Measurements from ENCODE around the gene OGFRL1.

Gene OGFRL1

GRCh38 chr6:71335544-71335943 lies 46.9 kb downstream of the OGFRL1 start:
- Histone ChIP-seq H2BK5ac (ENCODE audit: low read length) (no peak overlapping the region), H3K56ac (ENCODE audit: low read length) (no peak overlapping the region), H2AK5ac (ENCODE audit: low read length) (no peak overlapping the region), H3K36me3 (ENCODE audit: control insufficient read depth, insufficient read depth, low read length) (no peaks in the 10 kb centered on the region), H3K4me1 (ENCODE audit: control insufficient read depth, low read depth, low read length) (no peaks in the 10 kb centered on the region), H3K23ac (ENCODE audit: low read length) (no peak overlapping the region), H2BK120ac (ENCODE audit: low read depth, low read length) (no peak overlapping the region), H4K8ac (ENCODE audit: low read depth, low read length) (no peak overlapping the region), H3K4me2 (ENCODE audit: low read length) (no peak overlapping the region), H3K79me1 (ENCODE audit: low read length) (no peaks in the 10 kb centered on the region), H3K27ac (ENCODE audit: low read depth, low read length) (no peak overlapping the region), H3K18ac (ENCODE audit: low read length) (no peak overlapping the region), H3K4ac (ENCODE audit: low read depth, low read length) (no peak overlapping the region), H3K4me3 (ENCODE audit: low read length) (no peak overlapping the region), H3K27me3 (ENCODE audit: insufficient read depth, low read length, poor library complexity) (no peaks in the 10 kb centered on the region), H2BK15ac (replicated peaks; ENCODE audit: low read depth) (no peak overlapping the region), H3K79me2 (ENCODE audit: control insufficient read depth, insufficient read depth, low read length) (no peaks in the 10 kb centered on the region), H3K9ac (ENCODE audit: low read length) (no peak overlapping the region), H4K5ac (ENCODE audit: low read length) (no peak overlapping the region)
- DNase-seq = no peak

- no CpG with 5 or more reads among the region's 2 CpGs for WGBS (ENCODE audit: extremely low coverage, insufficient coverage, low lambda C conversion rate)
- no peak overlapping the region for H3K4me3 ChIP-seq (ENCODE audit: low read length)
Measured at GRCh38 chr6:71336901-71337300, 48.3 kb downstream of the OGFRL1 start.

GRCh38 chr6:71338540-71339316 lies 50.1 kb downstream of the OGFRL1 start:
- no peak overlapping the region for H2BK5ac ChIP-seq (ENCODE audit: low read length)
- WGBS (ENCODE audit: extremely low coverage, insufficient coverage, low lambda C conversion rate) = no CpG with 5 or more reads among the region's 4 CpGs
- no peaks in the 10 kb centered on the region for H3K36me3 ChIP-seq (ENCODE audit: control insufficient read depth, insufficient read depth, low read length)
- no peak overlapping the region for H3K4me3 ChIP-seq (ENCODE audit: low read length)
- no peak overlapping the region for H2BK120ac ChIP-seq (ENCODE audit: low read depth, low read length)
- H3K27me3 ChIP-seq (ENCODE audit: insufficient read depth, low read length, poor library complexity) = no peaks in the 10 kb centered on the region
- H3K79me1 ChIP-seq (ENCODE audit: low read length) = no peaks in the 10 kb centered on the region
- H3K4me2 ChIP-seq (ENCODE audit: low read length) = no peak overlapping the region
- H3K23ac ChIP-seq (ENCODE audit: low read length) = no peak overlapping the region
- H2BK15ac ChIP-seq (replicated peaks; ENCODE audit: low read depth) = no peak overlapping the region
- no peak overlapping the region for H3K27ac ChIP-seq (ENCODE audit: low read depth, low read length)
- no peak overlapping the region for H3K56ac ChIP-seq (ENCODE audit: low read length)
- H2AK5ac ChIP-seq (ENCODE audit: low read length) = no peak overlapping the region
- H4K5ac ChIP-seq (ENCODE audit: low read length) = no peak overlapping the region
- H3K79me2 ChIP-seq (ENCODE audit: control insufficient read depth, insufficient read depth, low read length) = no peaks in the 10 kb centered on the region
- no peak overlapping the region for H4K8ac ChIP-seq (ENCODE audit: low read depth, low read length)
- no peak overlapping the region for H3K4ac ChIP-seq (ENCODE audit: low read depth, low read length)
- no peaks in the 10 kb centered on the region for H3K4me1 ChIP-seq (ENCODE audit: control insufficient read depth, low read depth, low read length)
- no peak overlapping the region for H3K18ac ChIP-seq (ENCODE audit: low read length)
- no peak overlapping the region for H3K9ac ChIP-seq (ENCODE audit: low read length)
- DNase-seq = no peak

More at GRCh38 chr6:71336901-71337300, 48.3 kb downstream of the OGFRL1 start:
- Histone ChIP-seq H3K4ac (ENCODE audit: low read depth, low read length) (no peak overlapping the region), H3K27me3 (ENCODE audit: insufficient read depth, low read length, poor library complexity) (no peaks in the 10 kb centered on the region), H3K4me2 (ENCODE audit: low read length) (no peak overlapping the region), H3K79me1 (ENCODE audit: low read length) (no peaks in the 10 kb centered on the region), H4K8ac (ENCODE audit: low read depth, low read length) (no peak overlapping the region), H2BK15ac (replicated peaks; ENCODE audit: low read depth) (no peak overlapping the region), H2BK5ac (ENCODE audit: low read length) (no peak overlapping the region), H3K18ac (ENCODE audit: low read length) (no peak overlapping the region), H3K56ac (ENCODE audit: low read length) (no peak overlapping the region), H2BK120ac (ENCODE audit: low read depth, low read length) (no peak overlapping the region), H3K9ac (ENCODE audit: low read length) (no peak overlapping the region), H3K4me1 (ENCODE audit: control insufficient read depth, low read depth, low read length) (no peaks in the 10 kb centered on the region), H3K36me3 (ENCODE audit: control insufficient read depth, insufficient read depth, low read length) (no peaks in the 10 kb centered on the region), H3K79me2 (ENCODE audit: control insufficient read depth, insufficient read depth, low read length) (no peaks in the 10 kb centered on the region), H3K23ac (ENCODE audit: low read length) (no peak overlapping the region), H2AK5ac (ENCODE audit: low read length) (no peak overlapping the region), H4K5ac (ENCODE audit: low read length) (no peak overlapping the region), H3K27ac (ENCODE audit: low read depth, low read length) (no peak overlapping the region)
- DNase-seq = no peak

- Histone ChIP-seq H4K5ac (ENCODE audit: low read length) (no peak overlapping the region), H3K4me3 (ENCODE audit: low read length) (no peak overlapping the region), H2AK5ac (ENCODE audit: low read length) (no peak overlapping the region), H3K4ac (ENCODE audit: low read depth, low read length) (no peak overlapping the region), H2BK15ac (replicated peaks; ENCODE audit: low read depth) (no peak overlapping the region), H3K18ac (ENCODE audit: low read length) (no peak overlapping the region), H3K27ac (ENCODE audit: low read depth, low read length) (no peak overlapping the region), H3K27me3 (ENCODE audit: insufficient read depth, low read length, poor library complexity) (no peaks in the 10 kb centered on the region), H2BK120ac (ENCODE audit: low read depth, low read length) (no peak overlapping the region), H4K8ac (ENCODE audit: low read depth, low read length) (no peak overlapping the region), H3K9ac (ENCODE audit: low read length) (no peak overlapping the region), H3K56ac (ENCODE audit: low read length) (no peak overlapping the region), H3K4me2 (ENCODE audit: low read length) (no peak overlapping the region), H3K4me1 (ENCODE audit: control insufficient read depth, low read depth, low read length) (no peaks in the 10 kb centered on the region), H3K23ac (ENCODE audit: low read length) (no peak overlapping the region), H3K79me1 (ENCODE audit: low read length) (no peaks in the 10 kb centered on the region), H3K36me3 (ENCODE audit: control insufficient read depth, insufficient read depth, low read length) (no peaks in the 10 kb centered on the region), H2BK5ac (ENCODE audit: low read length) (no peak overlapping the region), H3K79me2 (ENCODE audit: control insufficient read depth, insufficient read depth, low read length) (no peaks in the 10 kb centered on the region)
- DNase-seq = no peak
- WGBS (ENCODE audit: extremely low coverage, insufficient coverage, low lambda C conversion rate) = no CpG with 5 or more reads among the region's 2 CpGs
Measured at GRCh38 chr6:71342772-71343171, 54.2 kb downstream of the OGFRL1 start.

- H3K56ac ChIP-seq (ENCODE audit: low read length) = no peak overlapping the region
- H2BK120ac ChIP-seq (ENCODE audit: low read depth, low read length) = no peak overlapping the region
- H3K4me3 ChIP-seq (ENCODE audit: low read length) = no peak overlapping the region
- no peak overlapping the region for H2AK5ac ChIP-seq (ENCODE audit: low read length)
- H3K36me3 ChIP-seq (ENCODE audit: control insufficient read depth, insufficient read depth, low read length) = no peaks in the 10 kb centered on the region
- no peak overlapping the region for H3K23ac ChIP-seq (ENCODE audit: low read length)
- H2BK15ac ChIP-seq (replicated peaks; ENCODE audit: low read depth) = no peak overlapping the region
- H3K27ac ChIP-seq (ENCODE audit: low read depth, low read length) = no peak overlapping the region
- H3K4me1 ChIP-seq (ENCODE audit: control insufficient read depth, low read depth, low read length) = no peaks in the 10 kb centered on the region
- no peak overlapping the region for H3K18ac ChIP-seq (ENCODE audit: low read length)
- H2BK5ac ChIP-seq (ENCODE audit: low read length) = no peak overlapping the region
- no peaks in the 10 kb centered on the region for H3K79me1 ChIP-seq (ENCODE audit: low read length)
- no peaks in the 10 kb centered on the region for H3K79me2 ChIP-seq (ENCODE audit: control insufficient read depth, insufficient read depth, low read length)
- no peak overlapping the region for H3K9ac ChIP-seq (ENCODE audit: low read length)
- no peak overlapping the region for H4K8ac ChIP-seq (ENCODE audit: low read depth, low read length)
- H3K27me3 ChIP-seq (ENCODE audit: insufficient read depth, low read length, poor library complexity) = no peaks in the 10 kb centered on the region
- WGBS (ENCODE audit: extremely low coverage, insufficient coverage, low lambda C conversion rate) = no CpG with 5 or more reads among the region's 5 CpGs
- no peak overlapping the region for H4K5ac ChIP-seq (ENCODE audit: low read length)
- no peak for DNase-seq
- H3K4ac ChIP-seq (ENCODE audit: low read depth, low read length) = no peak overlapping the region
- H3K4me2 ChIP-seq (ENCODE audit: low read length) = no peak overlapping the region
Measured at GRCh38 chr6:71345476-71346333, 57.1 kb downstream of the OGFRL1 start.

Measured in mesendoderm (in vitro differentiated cells).